ENCODE data around the gene PSMD14. TPM values are rescaled to one million over a fixed set of nuclear protein-coding genes. Genes with fewer than 3 reads are reported as not detected.

The PSMD14 gene
- total and polyA plus RNA-seq, 2 of the 13 experiments (the other 11 are each of a cell fraction or from before 2014, with no cell fraction given) = 60.6 to 149 TPM

GRCh38 chr2:161308178-161308955 is at the start of gene PSMD14 (continued):
- TF ChIP-seq ZNF768 (CRISPR knock-in tag; IDR thresholded peaks at IDR 0.05) (peak; percentile 89), ZBTB8A (CRISPR knock-in tag; IDR thresholded peaks at IDR 0.05; ENCODE audit: borderline replicate concordance, low read depth) (no peak), E2F2 (CRISPR knock-in tag; IDR thresholded peaks at IDR 0.05; ENCODE audit: borderline replicate concordance) (0 out of 2 replicates have a peak, but pooled peaks have one; percentile 11), THAP8 (CRISPR knock-in tag; IDR thresholded peaks at IDR 0.05; ENCODE audit: borderline replicate concordance) (peak; percentile 75; the same call in 1 of the 2 replicates), IKZF1 (IDR thresholded peaks at IDR 0.05) (no peak), ARID4A (CRISPR knock-in tag; IDR thresholded peaks at IDR 0.05; ENCODE audit: borderline replicate concordance) (peak; percentile 99), REXO4 (CRISPR knock-in tag; IDR thresholded peaks at IDR 0.05; ENCODE audit: borderline replicate concordance) (0 out of 2 replicates have a peak, but pooled peaks have one; percentile 51), RBM39 (IDR thresholded peaks at IDR 0.05; ENCODE audit: low read depth, low read length, poor library complexity, severe bottlenecking) (peak; percentile 87), HMGXB4 (CRISPR knock-in tag; IDR thresholded peaks at IDR 0.05; ENCODE audit: borderline replicate concordance in 1 of 2, low read depth in 1 of 2) (peak; percentile 96 to 99), GATA4 (IDR thresholded peaks at IDR 0.05; ENCODE audit: borderline replicate concordance, low read depth) (peak; percentile 71; the same call in 1 of the 2 replicates), HMG20A (CRISPR knock-in tag; IDR thresholded peaks at IDR 0.05; ENCODE audit: borderline replicate concordance) (peak; percentile 43; the same call in 1 of the 2 replicates), ZNF282 (IDR thresholded peaks at IDR 0.05; ENCODE audit: partially characterized antibody) (no peak), ZFP37 (CRISPR knock-in tag; IDR thresholded peaks at IDR 0.05; ENCODE audit: borderline replicate concordance) (peak; percentile 87; the same call in 1 of the 2 replicates), MBNL3 (CRISPR knock-in tag; conservative IDR thresholded peaks at IDR 0.05) (no peak), ZKSCAN1 (IDR thresholded peaks at IDR 0.05; ENCODE audit: low read length) (no peak), NR2F1 (CRISPR knock-in tag; IDR thresholded peaks at IDR 0.05) (peak in 1 of 2 experiments; percentile 29; a peak in 1 of 4 replicates), NFRKB (IDR thresholded peaks at IDR 0.05) (no peak), AKAP8 (CRISPR knock-in tag; IDR thresholded peaks at IDR 0.05) (0 out of 2 replicates have a peak, but pooled peaks have one; percentile 60), ZC3H4 (CRISPR knock-in tag; IDR thresholded peaks at IDR 0.05; ENCODE audit: borderline replicate concordance) (peak; percentile 74; the same call in 1 of the 2 replicates), ISX (CRISPR knock-in tag; conservative IDR thresholded peaks at IDR 0.05) (no peak), PHF21A (CRISPR knock-in tag; IDR thresholded peaks at IDR 0.05) (peak; percentile 61; the same call in 1 of the 2 replicates)

Measured in HepG2 (cell line).